Caco-2 (cell line): ENCODE data around the gene ABCC3. TPM values are rescaled to one million over a fixed set of nuclear protein-coding genes. Genes with fewer than 3 reads are reported as not detected.
"Not testable (repeated sequence)": the region's sequence is repeated elsewhere in the genome, so short reads cannot be mapped to it uniquely, and the experiment has no call there.

Experiments
- BruUV-seq: library from RNA; stranded (reverse); fragments of 400-500 nt; replicated peaks from 2 replicates; lab custom pipeline; 2021; lab: Mats Ljungman, UMichigan
- CTCF ChIA-PET: fragments of 300-600 bp; sonication (Branson Sonifier 250); formaldehyde crosslinking; loops from one replicate; lab custom pipeline; 2022; ENCODE audit warnings: antibody characterized with exemption; lab: Charles Lee
- POLR2A ChIA-PET: fragments of 300-600 bp; sonication (Branson Sonifier 250); formaldehyde crosslinking; loops from one replicate; lab custom pipeline; 2022; ENCODE audit warnings: antibody characterized with exemption; lab: Charles Lee
- DNase-seq, 2 experiments: peaks; one replicate each; pipeline versions ENCODE4 v3.0.0 to v3.0.0-alpha.2; 2020 to 2022
- H3K27me3 ChIP-seq: replicated peaks from 2 replicates; pipeline ENCODE4 v1.6.0; 2011; ENCODE audit warnings: low read length; ENCODE audit not compliant: control insufficient read depth, insufficient read depth
- H3K36me3 ChIP-seq: 2 replicates; pipeline ENCODE4 v1.5.1; 2011; ENCODE audit warnings: low read length; ENCODE audit not compliant: control insufficient read depth, insufficient read depth
- H3K4me1 ChIP-seq: fragments of 250-450 bp; sonication (Bioruptor Pico); 2 replicates; pipeline ENCODE4 v1.5.1; 2020; ENCODE audit warnings: mild to moderate bottlenecking
- H3K4me3 ChIP-seq: 2 replicates; pipeline ENCODE4 v1.5.1; 2011; ENCODE audit warnings: low read depth, mild to moderate bottlenecking, control low read depth, low read length
- H3K9me3 ChIP-seq: fragments of 250-450 bp; sonication (Bioruptor Pico); 2 replicates; pipeline ENCODE4 v1.5.1; 2020; ENCODE audit warnings: mild to moderate bottlenecking, moderate library complexity
- H3K27ac Mint-ChIP-seq: one replicate; pipeline ENCODE4 v1.8.0; 2022; ENCODE audit warnings: mixed read lengths; ENCODE audit not compliant: unreplicated experiment
- H3K27me3 Mint-ChIP-seq: one replicate; pipeline ENCODE4 v1.8.0; 2022; ENCODE audit warnings: mixed read lengths; ENCODE audit not compliant: insufficient read depth, unreplicated experiment
- H3K36me3 Mint-ChIP-seq: one replicate; pipeline ENCODE4 v1.8.0; 2022; ENCODE audit warnings: mild to moderate bottlenecking, mixed read lengths; ENCODE audit not compliant: insufficient read depth, unreplicated experiment
- H3K4me1 Mint-ChIP-seq: one replicate; pipeline ENCODE4 v1.8.0; 2022; ENCODE audit warnings: low read depth, mixed read lengths; ENCODE audit not compliant: unreplicated experiment
- H3K4me3 Mint-ChIP-seq: one replicate; pipeline ENCODE4 v1.8.0; 2022; ENCODE audit warnings: mild to moderate bottlenecking, moderate library complexity, mixed read lengths; ENCODE audit not compliant: unreplicated experiment
- H3K9me3 Mint-ChIP-seq: one replicate; pipeline ENCODE4 v1.8.0; 2022; ENCODE audit warnings: mixed read lengths; ENCODE audit not compliant: unreplicated experiment
- intact Hi-C: fragments of 100-400 bp; cut with micrococcal nuclease; formaldehyde crosslinking; loops from one replicate; pipeline ENCODE4 v1.10.0; 2022; ENCODE audit not compliant: unreplicated experiment
- total RNA-seq: library from RNA; stranded (reverse); gene quantifications from 2 replicates; pipeline ENCODE4 v1.2.3, GENCODE V29; 2022
- TF ChIP-seq, protein P1 (sequence below), 2 experiments: fragments of 200-600 bp in 1 of 2; IDR thresholded peaks; 1 replicate in 1 of 2; 2 replicates in 1 of 2; pipeline versions ENCODE4 v1.5.1 to v1.8.0; 2011 to 2022; ENCODE audit warnings: antibody characterized with exemption in 1 of 2, control low read depth in 1 of 2, inconsistent platforms in 1 of 2, low read depth in 1 of 2, low read length in 1 of 2, mild to moderate bottlenecking in 1 of 2, moderate library complexity in 1 of 2; ENCODE audit not compliant: insufficient read depth in 1 of 2, severe bottlenecking in 1 of 2, unreplicated experiment in 1 of 2

The ABCC3 gene
- total RNA-seq, 1 experiment from 2014 or later: 45.6 TPM

- Histone ChIP-seq H3K9me3 (no peaks in the 10 kb centered on the region), H3K27me3 (no peaks in the 10 kb centered on the region), H3K4me3 (peak overlapping the region; percentile 88), H3K4me1 (peaks cover 24% of the 10 kb centered on the region), H3K36me3 (peaks cover 1% of the 10 kb centered on the region; the same call in 1 of the 2 replicates)
- POLR2A ChIA-PET: interaction anchor here (0.7 to 1.1 kb wide), 24 partner anchors 8 to 323 kb away, joined by 3 to 20 read pairs (median 5); partner anchors contain the start of genes ANKRD40CL, CACNA1G, LRRC59 and TOB1
- TF ChIP-seq, protein P1, sequence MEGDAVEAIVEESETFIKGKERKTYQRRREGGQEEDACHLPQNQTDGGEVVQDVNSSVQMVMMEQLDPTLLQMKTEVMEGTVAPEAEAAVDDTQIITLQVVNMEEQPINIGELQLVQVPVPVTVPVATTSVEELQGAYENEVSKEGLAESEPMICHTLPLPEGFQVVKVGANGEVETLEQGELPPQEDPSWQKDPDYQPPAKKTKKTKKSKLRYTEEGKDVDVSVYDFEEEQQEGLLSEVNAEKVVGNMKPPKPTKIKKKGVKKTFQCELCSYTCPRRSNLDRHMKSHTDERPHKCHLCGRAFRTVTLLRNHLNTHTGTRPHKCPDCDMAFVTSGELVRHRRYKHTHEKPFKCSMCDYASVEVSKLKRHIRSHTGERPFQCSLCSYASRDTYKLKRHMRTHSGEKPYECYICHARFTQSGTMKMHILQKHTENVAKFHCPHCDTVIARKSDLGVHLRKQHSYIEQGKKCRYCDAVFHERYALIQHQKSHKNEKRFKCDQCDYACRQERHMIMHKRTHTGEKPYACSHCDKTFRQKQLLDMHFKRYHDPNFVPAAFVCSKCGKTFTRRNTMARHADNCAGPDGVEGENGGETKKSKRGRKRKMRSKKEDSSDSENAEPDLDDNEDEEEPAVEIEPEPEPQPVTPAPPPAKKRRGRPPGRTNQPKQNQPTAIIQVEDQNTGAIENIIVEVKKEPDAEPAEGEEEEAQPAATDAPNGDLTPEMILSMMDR (IDR thresholded peaks at IDR 0.05; ENCODE audit: insufficient read depth in 1 of 2, low read depth in 1 of 2, low read length in 1 of 2, severe bottlenecking in 1 of 2, unreplicated experiment in 1 of 2): no peak
- Mint-ChIP-seq H3K9me3 (no peaks in the 10 kb centered on the region), H3K4me3 (peak overlapping the region; percentile 97), H3K4me1 (peaks cover 18% of the 10 kb centered on the region), H3K36me3 (peaks cover 64% of the 10 kb centered on the region), H3K27me3 (no peaks in the 10 kb centered on the region), H3K27ac (peak overlapping the region; percentile 100)
- CTCF ChIA-PET: interaction anchor here (0.6 to 1.1 kb wide), 8 partner anchors 15 to 241 kb away, joined by 3 to 9 read pairs (median 4); no protein-coding TSS in a partner anchor
- BruUV-seq: TSS peak; percentile 48
- DNase-seq: no peak
- intact Hi-C loops: loop anchor here (1.0 to 2.0 kb wide), 3 partner anchors 12 to 147 kb away; no protein-coding TSS in a partner anchor
Observed at GRCh38 chr17:50719924-50720794, 85.5 kb downstream of the ABCC3 start.

DNA sequence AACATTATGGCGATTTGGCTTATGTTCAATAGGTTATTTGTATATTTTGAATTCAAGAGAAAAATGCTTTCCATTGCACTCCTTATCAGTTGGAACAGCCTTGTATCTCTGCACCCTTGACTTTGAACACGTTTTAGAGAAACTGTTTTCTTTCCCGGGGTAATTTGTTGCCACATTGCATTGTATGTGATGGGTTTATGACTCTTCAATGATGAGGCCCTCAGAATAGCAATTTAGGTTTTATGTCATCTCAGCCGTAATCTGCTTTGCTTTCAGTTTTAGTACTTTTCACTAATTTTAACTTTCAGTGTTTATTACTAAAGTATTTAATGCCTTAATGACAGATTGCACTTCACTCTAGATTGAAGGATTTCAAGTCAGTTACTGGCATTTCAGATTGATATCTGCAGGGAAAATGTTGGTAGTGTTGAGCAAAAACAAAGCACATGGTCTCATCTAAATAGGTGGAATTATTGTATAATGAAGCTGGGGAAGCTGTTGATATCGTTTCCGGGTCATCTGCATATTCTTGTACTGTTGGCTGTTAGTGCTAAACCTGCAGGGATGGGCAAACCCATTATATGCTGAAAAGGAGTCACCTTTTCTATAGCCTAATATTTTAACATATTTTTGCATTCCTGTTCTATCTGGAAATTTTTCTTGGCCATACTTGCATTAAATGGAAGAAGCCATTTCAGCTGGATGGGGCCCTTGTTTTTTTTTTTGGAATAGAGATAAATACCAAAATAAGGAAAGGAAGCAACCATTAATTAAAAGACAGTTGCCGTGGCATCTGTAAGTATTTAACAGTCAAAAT lies 86.7 kb downstream of the ABCC3 start:
- CTCF ChIA-PET: interaction anchor here (0.6 to 0.8 kb wide), 3 partner anchors 9 to 95 kb away, joined by 3 read pairs; no protein-coding TSS in a partner anchor
- H3K4me3 Mint-ChIP-seq: peak overlapping the region; percentile 97
- H3K9me3 Mint-ChIP-seq: no peaks in the 10 kb centered on the region
- peaks cover 73% of the 10 kb centered on the region for H3K36me3 Mint-ChIP-seq
- POLR2A ChIA-PET: no interaction called here
- H3K27ac Mint-ChIP-seq: peak overlapping the region; percentile 100
- peaks cover 18% of the 10 kb centered on the region for H3K4me1 Mint-ChIP-seq
- peak overlapping the region; percentile 88 for H3K4me3 ChIP-seq
- intact Hi-C loops: loop anchor here (2.0 kb wide), 1 partner anchor 41 kb away; no protein-coding TSS in a partner anchor
- peaks cover 37% of the 10 kb centered on the region for H3K4me1 ChIP-seq
- no peaks in the 10 kb centered on the region for H3K9me3 ChIP-seq
- no peaks in the 10 kb centered on the region for H3K27me3 ChIP-seq
- H3K27me3 Mint-ChIP-seq: no peaks in the 10 kb centered on the region
- BruUV-seq: no TSS peak
- H3K36me3 ChIP-seq: peaks cover 1% of the 10 kb centered on the region; the same call in 1 of the 2 replicates
- TF ChIP-seq, protein P1 (IDR thresholded peaks at IDR 0.05; ENCODE audit: insufficient read depth in 1 of 2, low read depth in 1 of 2, low read length in 1 of 2, severe bottlenecking in 1 of 2, unreplicated experiment in 1 of 2): no peak
- no peak for DNase-seq

DNA sequence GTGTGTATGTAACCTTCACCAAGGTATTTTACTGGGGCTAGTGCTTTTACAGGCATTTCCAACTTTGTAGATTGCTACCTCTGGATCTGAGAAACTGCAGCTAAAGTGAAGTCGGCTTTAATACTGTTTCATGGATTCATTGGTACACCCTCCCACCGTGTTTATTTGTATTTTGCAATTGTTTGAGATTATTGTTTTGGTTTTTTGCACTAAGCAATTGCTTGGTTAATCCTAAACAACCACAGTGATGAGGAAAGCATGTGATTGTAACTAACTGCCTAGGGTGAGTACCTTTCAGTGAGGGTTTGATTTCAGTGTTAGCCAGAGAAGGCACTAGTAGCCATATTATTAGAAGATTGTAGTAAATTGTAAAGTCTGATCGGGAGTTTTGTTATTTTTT lies 88.1 kb downstream of the ABCC3 start:
- no peak for DNase-seq
- H3K27me3 ChIP-seq: no peaks in the 10 kb centered on the region
- H3K4me3 ChIP-seq: no peak overlapping the region
- Mint-ChIP-seq H3K4me3 (peak overlapping the region; percentile 97), H3K27ac (peak overlapping the region; percentile 19), H3K4me1 (peaks cover 26% of the 10 kb centered on the region), H3K27me3 (no peaks in the 10 kb centered on the region), H3K36me3 (peaks cover 82% of the 10 kb centered on the region), H3K9me3 (no peaks in the 10 kb centered on the region)
- no peaks in the 10 kb centered on the region for H3K9me3 ChIP-seq
- ChIA-PET POLR2A (no interaction called here), CTCF (no interaction called here)
- BruUV-seq: no TSS peak
- intact Hi-C loops: no loop called here
- TF ChIP-seq, protein P1 (IDR thresholded peaks at IDR 0.05; ENCODE audit: insufficient read depth in 1 of 2, low read depth in 1 of 2, low read length in 1 of 2, severe bottlenecking in 1 of 2, unreplicated experiment in 1 of 2): no peak
- peaks cover 47% of the 10 kb centered on the region for H3K4me1 ChIP-seq
- H3K36me3 ChIP-seq: peaks cover 1% of the 10 kb centered on the region; the same call in 1 of the 2 replicates

DNA sequence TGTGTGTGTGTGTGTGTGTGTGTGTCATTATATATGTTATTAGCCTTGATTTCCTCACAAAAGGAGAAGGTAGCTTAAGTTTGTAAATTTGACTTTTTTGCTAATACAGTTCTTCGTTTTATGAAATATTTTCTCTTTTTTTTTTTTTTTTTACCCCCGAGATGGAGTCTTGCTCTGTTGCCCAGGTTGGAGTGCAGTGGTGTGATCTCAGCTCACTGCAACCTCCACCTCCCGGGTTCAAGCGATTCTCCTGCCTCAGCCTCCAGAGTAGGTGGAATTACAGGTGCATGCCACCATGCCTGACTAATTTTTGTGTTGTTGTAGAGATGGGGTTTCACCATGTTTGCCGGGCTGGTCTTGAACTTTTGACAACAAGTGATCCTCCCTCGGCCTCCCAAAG lies 89.9 kb downstream of the ABCC3 start:
- H3K27ac Mint-ChIP-seq, H3K9me3 Mint-ChIP-seq, BruUV-seq, H3K4me3 Mint-ChIP-seq, DNase-seq, H3K27me3 ChIP-seq, H3K27me3 Mint-ChIP-seq, intact Hi-C loops, POLR2A ChIA-PET, H3K9me3 ChIP-seq, H3K4me3 ChIP-seq, H3K36me3 ChIP-seq: not testable (repeated sequence)
- Mint-ChIP-seq H3K4me1 (peaks cover 27% of the 10 kb centered on the region), H3K36me3 (peaks cover 73% of the 10 kb centered on the region)
- CTCF ChIA-PET: interaction anchor here (0.7 kb wide), 1 partner anchor 328 kb away, joined by 3 read pairs; the partner anchor contains the start of gene LRRC59
- H3K4me1 ChIP-seq: peaks cover 47% of the 10 kb centered on the region
